OCI-M2 (cell line): Measurements from ENCODE around the gene CLBA1.
"Not testable (repeated sequence)": the region's sequence is repeated elsewhere in the genome, so short reads cannot be mapped to it uniquely, and the experiment has no call there.

Experiments used
- DNase-seq: peaks from one replicate; lab custom pipeline; 2025; ENCODE audit not compliant: unreplicated experiment; lab: John Stamatoyannopoulos, UW

The CLBA1 gene

DNA sequence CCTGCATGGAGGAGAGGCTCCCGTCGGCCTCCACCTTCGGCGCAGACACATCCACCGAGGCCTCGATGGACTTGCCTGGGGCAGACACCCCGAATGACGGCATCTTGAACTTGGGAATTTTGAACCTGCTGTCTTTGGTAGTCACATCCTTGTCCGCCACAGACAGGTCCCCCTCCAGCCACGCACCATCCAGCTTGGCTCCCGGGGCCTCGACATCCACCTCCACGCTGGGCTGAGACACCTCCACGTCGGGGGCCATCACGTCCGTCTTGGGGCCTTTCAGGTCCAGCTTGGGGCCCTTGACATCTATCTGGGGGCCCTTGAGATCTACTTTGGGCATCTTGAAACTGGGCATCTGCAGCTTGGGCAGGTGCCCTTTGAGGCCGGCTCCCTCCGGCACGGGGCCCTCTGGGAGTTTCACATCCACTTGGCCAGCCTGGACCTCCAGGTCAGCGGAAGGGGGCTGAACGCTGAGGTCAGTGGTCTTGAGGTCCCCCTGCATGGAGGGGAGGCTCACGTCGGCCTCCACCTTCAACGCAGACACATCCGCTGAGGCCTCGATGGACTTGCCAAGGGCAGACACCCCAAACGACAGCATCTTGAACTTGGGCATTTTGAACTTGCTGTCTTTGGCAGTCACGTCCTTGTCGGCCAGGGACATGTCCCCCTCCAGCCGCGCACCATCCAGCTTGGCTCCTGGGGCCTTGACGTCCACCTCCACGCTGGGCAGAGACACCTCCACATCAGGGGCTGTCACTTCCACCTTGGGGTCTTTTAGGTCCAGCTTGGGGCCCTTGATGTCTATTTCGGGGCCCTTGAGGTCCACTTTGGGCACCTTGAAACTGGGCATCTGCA, 37.5 kb upstream of the CLBA1 start:
- DNase-seq = not testable (repeated sequence)

DNA sequence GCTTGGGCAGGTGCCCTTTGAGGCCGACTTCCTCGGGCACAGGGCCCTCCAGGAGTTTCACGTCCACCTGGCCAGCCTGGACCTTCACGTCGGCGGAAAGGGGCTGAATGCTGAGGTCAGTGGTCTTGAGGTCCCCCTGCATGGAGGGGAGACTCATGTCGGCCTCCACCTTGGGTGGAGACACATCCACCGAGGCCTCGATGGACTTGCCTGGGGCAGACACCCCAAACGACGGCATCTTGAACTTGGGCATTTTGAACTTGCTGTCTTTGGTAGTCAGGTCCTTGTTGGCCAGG, 36.9 kb upstream of the CLBA1 start:
- DNase-seq = no peak

DNA sequence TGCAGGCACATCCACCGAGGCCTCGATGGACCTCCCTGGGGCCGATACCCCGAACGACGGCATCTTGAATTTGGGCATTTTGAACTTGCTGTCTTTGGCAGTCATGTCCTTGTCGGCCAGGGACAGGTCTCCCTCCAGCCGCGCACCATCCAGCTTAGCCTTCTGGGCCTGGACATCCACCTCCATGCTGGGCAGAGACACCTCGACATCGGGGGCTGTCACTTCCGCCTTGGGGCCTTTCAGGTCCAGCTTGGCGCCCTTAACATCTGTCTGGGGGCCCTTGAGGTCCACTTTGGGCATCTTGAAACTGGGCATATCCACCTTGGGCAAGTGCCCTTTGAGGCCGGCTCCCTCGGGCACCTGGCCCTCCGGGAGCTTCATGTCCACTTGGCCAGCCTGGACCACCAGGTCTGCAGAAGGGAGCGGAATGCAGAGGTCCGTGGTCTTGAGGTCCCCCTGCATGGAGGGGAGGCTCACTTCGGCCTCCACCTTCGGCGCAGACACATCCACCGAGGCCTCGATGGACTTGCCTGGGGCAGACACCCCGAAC, 36.1 kb upstream of the CLBA1 start:
- not testable (repeated sequence) for DNase-seq

DNA sequence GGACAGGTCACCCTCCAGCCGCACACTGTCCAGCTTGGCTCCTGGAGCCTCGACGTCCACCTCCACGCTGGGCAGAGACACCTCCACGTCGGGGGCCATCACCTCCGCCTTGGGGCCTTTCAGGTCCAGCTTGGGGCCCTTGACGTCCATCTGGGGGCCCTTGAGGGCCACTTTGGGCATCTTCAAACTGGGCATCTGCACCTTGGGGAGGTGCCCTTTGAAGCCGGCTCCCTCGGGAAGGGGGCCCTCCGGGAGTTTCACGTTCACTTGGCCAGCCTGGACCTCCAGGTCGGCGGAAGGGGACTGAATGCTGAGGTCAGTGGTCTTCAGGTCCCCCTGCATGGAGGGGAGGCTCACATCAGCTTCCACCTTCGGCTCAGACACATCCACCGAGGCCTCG, 35.6 kb upstream of the CLBA1 start:
- no peak for DNase-seq

DNA sequence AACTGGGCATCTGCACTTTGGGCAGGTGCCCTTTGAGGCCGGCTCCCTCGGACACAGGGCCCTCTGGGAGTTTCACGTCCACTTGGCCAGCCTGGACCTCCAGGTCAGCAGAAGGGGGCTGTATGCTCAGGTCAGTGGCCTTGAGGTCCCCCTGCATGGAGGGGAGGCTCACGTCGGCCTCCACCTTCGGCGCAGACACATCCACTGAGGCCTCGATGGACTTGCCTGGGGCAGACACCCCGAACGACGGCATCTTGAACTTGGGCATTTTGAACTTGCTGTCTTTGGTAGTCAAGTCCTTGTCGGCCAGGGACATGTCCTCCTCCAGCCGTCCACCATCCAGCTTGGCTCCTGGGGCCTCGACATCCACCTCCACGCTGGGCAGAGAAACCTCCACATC, 34.9 kb upstream of the CLBA1 start:
- DNase-seq = not testable (repeated sequence)

DNA sequence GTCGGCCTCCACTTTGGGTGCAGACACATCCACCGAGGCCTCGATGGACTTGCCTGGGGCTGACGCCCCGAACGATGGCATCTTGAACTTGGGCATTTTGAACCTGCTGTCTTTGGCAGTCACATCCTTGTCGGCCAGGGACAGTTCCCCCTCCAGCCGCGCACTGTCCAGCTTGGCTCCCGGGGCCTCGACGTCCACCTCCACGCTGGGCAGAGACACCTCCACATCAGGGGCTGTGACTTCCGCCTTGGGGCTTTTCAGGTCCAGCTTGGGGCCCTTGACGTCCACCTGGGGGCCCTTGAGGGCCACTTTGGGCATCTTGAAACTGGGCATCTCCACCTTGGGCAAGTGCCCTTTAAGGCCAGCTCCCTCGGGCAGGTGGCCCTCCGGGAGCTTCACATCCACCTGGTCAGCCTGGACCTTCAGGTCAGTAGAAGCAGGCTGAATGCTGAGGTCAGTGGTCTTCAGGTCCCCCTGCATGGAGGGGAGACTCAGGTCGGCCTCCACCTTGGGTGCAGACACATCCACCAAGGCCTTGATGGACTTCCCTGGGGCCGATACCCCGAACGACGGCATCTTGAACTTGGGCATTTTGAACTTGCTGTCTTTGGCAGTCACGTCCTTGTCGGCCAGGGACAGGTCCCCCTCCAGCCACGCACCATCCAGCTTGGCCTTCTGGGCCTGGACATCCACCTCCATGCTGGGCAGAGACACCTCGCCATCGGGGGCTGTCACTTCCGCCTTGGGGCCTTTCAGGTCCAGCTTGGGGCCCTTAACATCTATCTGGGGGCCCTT, 33.5 kb upstream of the CLBA1 start:
- not testable (repeated sequence) for DNase-seq

DNA sequence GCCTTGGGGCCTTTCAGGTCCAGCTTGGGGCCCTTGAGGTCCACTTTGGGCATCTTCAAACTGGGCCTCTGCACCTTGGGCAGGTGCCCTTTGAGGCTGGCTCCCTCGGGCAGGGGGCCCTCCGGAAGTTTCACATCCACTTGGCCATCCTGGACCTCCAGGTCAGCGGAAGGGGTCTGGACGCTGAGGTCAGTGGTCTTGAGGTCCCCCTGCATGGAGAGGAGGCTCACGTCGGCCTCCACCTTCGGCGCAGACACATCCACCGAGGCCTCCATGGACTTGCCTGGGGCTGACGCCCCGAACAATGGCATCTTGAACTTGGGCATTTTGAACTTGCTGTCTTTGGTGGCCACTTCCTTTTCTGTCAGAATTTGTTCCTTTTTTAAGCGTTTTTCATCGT, 32.5 kb upstream of the CLBA1 start:
- no peak for DNase-seq

DNA sequence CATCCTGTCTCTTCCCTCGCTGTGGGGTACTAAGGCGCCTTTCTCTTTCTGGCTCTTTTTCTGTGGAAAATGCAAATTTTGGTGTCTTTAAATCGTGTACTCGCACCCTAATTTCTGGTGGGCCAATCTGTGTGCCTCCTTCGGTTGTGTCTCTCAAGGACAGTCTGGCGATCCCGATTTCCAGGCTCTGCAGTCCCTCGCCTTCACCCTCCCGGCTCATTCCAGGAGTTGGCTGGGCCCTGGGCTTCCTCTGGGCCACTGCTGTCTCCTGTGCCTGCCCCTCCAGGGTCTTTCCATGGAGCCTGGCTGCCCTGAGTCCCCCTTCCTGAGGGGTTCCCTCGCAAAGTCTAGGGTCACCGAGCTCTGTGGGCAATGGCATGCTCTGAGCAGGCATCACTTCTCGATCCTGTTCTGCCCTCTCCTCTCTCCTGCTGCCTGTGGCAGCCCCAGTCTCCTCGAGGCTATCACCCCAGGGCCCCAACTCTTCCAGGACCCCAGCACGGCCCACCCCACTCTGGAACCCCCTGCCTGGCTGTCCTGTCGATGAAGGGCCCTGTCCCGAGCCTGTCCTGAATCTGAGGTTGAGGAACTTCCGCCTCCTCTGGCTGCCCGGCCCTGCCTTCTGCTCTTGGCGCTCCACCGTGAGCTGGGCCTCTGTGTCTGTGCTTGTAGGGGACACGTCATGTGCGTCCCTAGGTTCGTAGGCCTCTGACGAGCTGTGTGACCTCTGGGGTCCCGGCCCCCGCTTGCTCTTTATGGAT, 31.5 kb upstream of the CLBA1 start:
- no peak for DNase-seq

DNA sequence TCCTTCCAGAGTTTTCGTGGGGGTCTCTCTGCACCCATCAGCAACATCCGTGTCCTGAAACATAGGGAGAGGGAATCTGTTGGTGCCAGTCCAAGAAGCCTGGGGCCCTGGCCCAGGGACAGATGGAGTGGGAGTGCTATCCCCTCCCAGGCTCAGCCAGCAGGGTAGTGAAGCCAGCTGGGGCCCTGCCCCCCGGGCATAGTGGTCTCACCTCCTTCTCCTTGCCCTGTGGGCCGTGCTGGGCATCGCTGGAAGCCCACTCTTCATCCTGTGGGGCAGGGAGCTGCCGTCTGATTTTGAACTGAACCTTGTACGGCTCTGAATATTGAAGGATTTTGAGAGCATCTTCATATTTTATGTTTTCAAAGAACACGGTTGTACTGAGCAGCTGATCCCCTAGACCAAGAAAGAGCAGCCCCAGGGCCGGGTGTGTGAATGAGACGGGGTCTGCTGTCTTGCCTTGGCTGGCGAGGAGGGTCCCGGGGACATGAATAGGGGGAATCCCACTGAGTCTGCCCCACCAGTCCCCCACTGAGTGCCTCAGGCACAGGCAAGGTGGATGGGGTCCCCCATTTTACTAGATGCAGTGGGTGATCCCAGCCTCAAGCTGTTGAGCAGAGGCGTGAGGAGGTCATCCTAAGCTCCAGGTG, 30.7 kb upstream of the CLBA1 start:
- DNase-seq = no peak

DNA sequence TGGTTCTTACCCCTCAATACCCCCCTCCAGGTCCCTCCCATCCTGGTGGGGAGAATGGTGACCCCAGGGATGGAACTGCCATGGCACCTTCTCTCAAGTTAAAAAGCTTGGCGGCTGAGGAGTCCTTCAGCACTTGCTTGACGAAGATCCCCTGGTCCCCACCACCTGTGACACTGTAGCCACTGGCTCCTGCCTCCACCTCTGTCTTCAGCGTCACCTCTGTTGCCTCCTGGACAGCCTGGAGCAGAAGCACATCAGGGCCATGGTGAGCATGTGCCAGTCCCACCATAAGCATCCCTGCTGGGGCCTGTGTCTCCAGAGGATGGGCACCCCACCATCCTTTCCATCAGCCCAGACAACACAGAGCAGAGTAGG, 30.2 kb upstream of the CLBA1 start:
- no peak for DNase-seq

DNA sequence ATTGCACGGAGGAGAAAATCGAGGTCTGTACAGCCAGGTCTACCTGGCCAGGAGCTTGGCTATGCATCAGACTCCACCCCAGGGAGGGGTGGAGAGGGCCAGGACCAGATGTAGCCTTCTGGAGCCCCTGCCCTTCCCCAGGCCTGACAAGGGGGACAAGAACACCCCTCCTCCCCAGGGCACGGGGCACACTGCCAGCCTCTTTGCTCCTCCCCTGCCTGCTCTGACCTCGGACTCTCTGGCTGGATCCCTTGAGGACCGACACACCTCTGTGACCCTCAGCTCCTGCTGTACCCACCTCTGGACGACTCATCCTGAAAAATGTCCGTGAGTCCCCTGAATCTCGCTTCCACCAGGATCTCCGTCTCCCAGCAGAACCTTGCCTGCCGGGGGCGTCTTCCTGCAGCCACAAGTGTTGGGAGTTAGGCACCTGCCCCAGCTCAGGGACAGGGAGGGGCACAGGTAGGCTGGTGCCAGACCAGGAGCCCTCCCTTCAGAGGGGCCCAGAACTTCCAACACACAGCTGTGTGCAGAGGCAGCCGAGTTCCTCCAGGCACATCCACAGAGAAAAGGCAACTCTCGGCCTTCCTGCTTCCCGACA, 29.2 kb upstream of the CLBA1 start:
- DNase-seq = no peak

DNA sequence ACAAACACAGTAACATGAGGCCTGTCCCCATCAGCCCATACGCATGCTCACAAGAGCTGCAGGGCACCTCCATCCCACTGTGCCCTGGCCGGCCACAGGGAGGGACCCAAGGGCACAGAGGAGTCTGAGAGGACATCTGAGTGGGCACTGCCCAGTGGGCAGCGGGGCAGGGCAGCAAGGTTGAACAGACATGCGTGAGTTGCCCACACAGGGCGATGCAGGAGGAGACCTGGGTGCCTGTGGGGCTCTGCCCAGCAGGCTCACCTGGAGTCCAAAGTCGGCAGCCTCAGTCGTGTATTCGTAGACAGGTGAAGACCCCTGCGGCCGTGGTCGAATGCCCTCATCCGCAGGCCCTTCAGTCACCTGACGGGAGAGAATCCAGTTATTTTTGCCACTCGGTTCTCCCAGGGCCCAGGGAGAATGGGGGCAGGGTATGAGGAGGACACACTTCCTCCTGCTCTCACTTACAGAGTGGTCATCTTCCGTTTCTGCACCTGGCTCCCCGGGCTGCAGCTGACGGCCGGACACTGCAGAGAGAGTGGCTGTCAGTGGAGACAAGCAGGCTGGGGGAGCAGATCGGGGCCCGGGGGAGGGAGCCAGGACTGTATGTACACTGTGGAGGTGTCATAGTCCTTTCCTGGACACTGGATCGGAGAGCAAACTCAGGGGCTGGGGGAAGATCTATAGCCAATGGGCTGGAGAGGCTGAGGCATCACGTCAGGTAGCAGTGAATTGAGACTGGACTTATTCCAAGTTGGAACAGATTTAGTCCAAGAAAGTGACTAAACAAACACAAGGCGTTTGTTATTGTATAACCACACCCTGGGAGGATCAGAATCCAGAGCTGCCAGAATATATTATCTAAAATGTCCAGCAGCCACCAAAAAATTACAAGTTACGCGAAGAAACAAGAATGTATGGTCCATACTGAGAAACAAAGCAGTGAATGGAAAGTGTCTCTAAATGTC, 28.2 kb upstream of the CLBA1 start:
- no peak for DNase-seq

DNA sequence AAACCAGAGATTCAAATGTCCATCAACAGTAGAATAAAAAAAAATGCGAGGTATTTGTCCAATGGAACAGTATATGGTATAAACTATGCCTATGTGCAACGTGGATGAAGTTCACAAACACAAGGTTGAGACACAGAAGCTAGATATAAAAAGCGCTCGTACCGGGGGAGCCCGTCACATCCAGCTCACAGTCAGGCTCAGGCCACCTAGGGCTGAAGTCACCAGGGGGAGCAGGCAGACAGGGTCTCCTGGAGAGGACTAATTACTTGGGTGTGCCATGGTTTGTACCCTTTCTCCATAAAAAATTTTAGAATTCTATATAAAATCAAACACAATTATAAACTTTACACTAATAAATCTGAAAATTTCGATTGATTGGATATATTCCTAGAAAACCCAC, 21.0 kb upstream of the CLBA1 start:
- DNase-seq = no peak

DNA sequence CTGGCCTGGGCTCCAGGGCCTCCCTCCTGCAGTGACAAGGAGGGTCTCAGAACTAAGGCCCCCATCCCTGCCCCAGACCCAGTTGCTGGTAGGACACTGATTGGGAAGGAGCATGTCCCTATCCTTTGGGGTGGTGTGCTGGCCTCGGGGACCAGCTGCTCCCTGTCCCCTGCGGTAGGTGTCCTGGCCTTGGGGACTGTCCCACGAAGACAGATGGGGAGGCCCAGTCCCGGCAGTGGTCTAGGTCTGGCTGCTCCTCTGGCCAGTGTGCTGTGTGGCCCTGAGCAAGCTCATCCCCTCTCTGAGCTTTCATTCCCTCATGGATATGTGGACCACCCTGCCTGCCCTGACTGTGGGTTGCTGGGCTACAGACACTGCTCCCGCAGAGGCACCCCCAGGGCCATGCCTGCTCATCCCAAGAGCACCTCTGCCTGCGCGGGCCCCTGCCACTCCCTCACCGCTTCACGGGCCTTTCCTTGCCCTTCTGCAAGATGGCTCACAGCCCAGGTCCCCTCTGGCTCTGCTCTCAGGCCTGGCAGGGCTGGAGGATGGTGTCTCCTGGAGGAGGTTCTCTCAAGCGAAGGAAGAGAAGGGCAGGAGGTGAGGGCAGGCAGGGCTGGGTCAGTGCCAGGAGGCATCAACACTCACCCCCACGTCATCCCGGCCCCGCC, 19.9 kb upstream of the CLBA1 start:
- no peak for DNase-seq

DNA sequence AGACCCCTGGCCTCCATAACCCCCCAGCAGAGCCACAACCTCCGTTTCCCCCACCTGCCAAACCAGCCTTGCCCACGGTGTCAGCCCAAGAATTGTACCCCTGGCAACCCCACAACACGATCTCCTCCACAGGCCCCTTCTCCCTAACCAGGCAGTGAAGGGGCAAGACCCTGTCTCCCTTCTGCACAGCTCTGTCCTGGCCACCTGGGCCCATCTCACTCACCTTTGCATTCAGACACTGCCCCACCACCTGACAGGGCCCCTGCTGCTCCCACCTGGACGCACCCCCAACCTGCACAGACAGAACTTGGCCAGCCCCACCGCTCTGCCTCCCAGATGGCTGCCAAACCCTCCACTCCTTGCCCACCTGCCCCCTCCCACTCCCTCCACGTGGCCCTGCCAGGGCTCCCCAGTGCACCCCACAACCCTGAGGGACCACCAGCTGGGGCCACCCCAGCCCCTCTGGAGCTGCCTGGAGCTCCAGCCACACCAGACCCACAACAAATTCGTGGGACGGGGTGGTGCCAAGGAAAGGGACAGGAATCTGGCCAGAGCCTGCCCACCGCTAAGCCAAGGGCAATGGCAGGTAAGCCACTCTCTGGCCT, 19.2 kb upstream of the CLBA1 start:
- DNase-seq = no peak

DNA sequence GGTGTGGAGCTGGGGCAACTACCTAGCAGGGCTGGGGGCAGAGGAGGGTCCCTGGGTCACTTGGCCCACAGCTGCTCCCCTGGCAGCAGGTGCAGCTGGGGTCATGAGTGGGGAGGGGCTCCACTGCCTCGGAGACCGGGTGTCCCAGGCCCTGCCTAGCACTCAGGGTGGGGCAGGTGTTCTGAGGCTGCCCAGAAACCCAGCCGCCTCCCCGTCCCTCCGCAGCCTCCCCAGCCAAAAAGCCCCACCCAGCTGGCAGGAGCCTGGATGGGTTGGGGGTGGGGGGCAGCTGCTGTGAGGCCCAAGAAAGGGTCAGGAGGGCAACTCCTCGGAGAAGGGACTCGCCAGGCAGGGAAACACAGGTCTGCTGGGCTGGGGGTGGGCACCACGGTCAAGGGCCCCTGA, 18.6 kb upstream of the CLBA1 start:
- DNase-seq = no peak

DNA sequence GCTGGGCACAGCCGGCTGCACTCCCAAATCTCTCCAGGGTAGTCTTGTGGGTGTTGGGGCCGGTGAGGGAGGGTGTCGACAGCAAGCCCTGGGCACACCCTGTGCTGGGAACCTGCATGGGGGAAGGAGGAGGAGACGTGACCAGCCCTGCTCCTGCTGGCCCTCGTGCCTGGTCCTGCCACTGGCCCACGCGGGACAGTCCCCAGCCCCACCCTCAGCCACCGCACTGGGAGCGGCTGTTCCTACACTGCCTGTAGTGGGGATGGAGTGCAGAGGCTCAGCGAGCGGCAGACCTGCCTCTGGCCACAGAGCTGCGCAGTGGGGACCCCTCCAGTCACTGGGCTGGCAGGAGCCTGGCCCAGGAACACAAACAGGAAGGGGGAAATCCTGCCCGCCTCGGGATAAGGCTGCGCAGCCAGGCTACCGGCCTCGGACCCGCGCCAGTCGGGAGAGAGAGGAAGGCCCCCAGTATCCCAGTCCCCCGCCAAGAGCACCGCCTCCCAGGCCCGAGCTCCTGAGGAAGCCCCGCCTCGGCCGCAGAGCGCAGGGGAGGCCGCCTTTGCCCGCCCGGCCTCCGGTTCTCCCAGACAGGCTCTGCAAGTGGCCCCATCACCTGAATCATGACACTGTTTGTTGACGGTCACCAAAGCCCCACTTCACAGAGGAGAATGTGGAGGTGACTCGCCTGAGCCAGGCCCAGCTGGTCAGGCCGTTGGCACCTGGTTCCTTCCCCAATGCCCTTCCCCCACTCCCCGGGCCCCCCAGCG, 18.0 kb upstream of the CLBA1 start:
- DNase-seq = no peak

DNA sequence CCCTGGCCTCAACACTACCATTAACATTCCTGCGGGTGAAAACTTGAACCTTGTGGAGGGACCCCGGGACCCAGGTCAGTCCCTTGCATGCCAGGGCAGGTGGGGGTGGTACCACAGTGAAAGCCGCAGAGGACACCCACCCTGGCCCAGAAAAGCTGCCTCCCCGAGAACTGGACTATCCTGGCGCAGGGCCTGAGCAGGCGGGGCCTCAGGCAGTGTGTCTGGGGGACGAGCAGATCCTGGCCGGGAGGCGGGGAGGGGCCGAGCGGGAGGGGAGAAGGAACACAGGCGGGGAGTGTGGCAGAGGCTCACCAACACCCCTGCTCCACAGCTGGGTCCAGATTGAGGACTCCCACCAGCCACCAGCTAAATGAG, 17.4 kb upstream of the CLBA1 start:
- no peak for DNase-seq
